NB4 (cell line): Measurements from ENCODE around the gene INO80C.

ENCODE experiments used
- DNase-seq: peaks from one replicate; pipeline ENCODE4 v3.0.0; 2010; ENCODE audit warnings: low read depth
- H3K4me3 ChIP-seq: one replicate; pipeline ENCODE4 v1.5.1; 2011; ENCODE audit warnings: mild to moderate bottlenecking, low read depth, low read length, moderate library complexity
- MYC ChIP-seq: IDR thresholded peaks from 2 replicates; pipeline ENCODE4 v1.6.1; 2011; ENCODE audit warnings: low read depth, low read length
- POLR2A ChIP-seq: IDR thresholded peaks from 2 replicates; pipeline ENCODE4 v1.6.1; 2011; ENCODE audit warnings: mild to moderate bottlenecking; ENCODE audit not compliant: insufficient read length; ENCODE audit errors: extremely low read depth
- TF ChIP-seq, protein P1 (sequence below): IDR thresholded peaks from one replicate; pipeline ENCODE4 v1.5.1; 2012; ENCODE audit warnings: low read depth, low read length
- TF ChIP-seq, protein P2 (sequence below): IDR thresholded peaks from 2 replicates; pipeline ENCODE4 v1.6.1; 2011; ENCODE audit warnings: low read depth, low read length

Gene INO80C

DNA sequence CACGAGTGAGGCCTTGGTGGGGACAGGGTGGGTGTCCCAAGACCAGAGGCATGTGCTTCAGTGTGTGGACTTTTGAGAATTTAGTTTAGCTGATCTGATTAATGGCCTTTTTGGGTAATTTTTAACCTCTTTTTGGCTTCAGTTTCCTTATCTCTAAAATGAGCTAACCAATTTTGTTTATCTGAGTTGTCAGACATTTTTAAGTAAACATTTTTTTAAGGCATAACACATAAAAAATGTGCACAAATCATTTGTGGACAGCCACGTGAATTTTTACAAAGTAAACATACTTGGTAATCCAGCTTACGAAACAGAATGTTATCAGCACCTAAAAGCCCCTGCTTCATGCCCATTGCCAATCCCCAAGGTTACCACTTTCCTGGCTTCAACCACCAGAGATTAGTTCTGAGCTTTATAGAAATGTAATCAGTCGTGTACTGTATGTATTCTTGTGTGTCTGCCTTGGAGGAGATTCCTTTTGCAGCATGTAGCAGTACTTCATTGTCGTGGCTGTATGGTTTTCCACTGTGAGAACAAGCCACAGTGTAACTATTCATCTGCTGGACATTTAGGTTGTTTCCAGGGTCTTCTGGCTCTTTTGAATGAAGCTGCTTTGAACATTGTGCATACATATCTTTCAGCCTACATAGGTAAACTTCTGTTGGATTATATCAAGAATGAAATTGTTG lies 8.4 kb upstream of the INO80C start:
- TF ChIP-seq MYC, result no peak
- TF ChIP-seq, protein P1, sequence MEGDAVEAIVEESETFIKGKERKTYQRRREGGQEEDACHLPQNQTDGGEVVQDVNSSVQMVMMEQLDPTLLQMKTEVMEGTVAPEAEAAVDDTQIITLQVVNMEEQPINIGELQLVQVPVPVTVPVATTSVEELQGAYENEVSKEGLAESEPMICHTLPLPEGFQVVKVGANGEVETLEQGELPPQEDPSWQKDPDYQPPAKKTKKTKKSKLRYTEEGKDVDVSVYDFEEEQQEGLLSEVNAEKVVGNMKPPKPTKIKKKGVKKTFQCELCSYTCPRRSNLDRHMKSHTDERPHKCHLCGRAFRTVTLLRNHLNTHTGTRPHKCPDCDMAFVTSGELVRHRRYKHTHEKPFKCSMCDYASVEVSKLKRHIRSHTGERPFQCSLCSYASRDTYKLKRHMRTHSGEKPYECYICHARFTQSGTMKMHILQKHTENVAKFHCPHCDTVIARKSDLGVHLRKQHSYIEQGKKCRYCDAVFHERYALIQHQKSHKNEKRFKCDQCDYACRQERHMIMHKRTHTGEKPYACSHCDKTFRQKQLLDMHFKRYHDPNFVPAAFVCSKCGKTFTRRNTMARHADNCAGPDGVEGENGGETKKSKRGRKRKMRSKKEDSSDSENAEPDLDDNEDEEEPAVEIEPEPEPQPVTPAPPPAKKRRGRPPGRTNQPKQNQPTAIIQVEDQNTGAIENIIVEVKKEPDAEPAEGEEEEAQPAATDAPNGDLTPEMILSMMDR, result no peak
- no peak for TF ChIP-seq POLR2A
- TF ChIP-seq, protein P2, sequence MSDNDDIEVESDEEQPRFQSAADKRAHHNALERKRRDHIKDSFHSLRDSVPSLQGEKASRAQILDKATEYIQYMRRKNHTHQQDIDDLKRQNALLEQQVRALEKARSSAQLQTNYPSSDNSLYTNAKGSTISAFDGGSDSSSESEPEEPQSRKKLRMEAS, result no peak

DNA sequence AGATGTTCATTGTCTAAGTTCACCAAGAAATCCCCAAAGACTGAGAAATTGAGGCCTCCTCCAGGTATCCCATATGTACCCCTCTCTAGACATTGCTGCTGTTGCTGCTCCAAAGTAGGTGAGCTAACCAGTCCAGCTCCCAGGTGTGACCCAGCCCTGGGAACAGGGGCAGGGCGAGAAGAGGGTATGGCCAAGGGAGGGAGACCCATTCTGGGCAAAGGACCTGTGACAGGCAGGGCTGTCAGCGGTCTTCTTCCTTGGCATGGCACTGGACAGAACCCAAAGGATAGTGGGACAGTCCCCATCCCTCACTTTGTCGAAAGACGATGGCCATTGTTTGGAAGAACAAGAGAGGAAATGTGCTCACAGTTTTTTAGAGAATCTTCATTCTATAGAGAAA lies 7.2 kb upstream of the INO80C start:
- no peak overlapping the region for H3K4me3 ChIP-seq
- no peak for DNase-seq
- TF ChIP-seq, protein P1, result no peak
- TF ChIP-seq, protein P2, result no peak
- TF ChIP-seq MYC (no peak), POLR2A (no peak)

More for the DNA sequence above, 8.4 kb upstream of the INO80C start:
- DNase-seq, result no peak
- no peak overlapping the region for H3K4me3 ChIP-seq

DNA sequence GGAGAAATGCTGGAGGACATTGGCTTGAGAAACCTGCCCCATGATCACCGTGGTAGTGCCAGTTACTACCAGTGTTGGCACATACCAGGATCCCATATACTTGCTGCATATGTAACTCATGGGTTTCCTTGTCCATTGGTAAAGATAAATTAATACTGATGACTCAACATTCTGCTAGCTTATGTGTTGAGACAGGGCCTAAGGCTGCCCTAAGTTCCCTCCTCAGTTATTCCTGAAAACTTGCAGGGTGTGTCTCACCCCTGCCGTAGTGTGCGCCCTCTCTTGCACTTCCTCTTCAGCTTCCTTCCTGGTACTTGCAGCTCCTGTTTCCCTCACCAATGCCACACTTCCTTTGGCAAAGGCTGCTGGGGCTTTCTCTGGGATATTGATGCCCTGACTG lies 4.3 kb upstream of the INO80C start:
- no peak for DNase-seq
- TF ChIP-seq, protein P2, result no peak
- no peak for TF ChIP-seq MYC
- no peak for TF ChIP-seq POLR2A
- TF ChIP-seq, protein P1, result no peak

DNA sequence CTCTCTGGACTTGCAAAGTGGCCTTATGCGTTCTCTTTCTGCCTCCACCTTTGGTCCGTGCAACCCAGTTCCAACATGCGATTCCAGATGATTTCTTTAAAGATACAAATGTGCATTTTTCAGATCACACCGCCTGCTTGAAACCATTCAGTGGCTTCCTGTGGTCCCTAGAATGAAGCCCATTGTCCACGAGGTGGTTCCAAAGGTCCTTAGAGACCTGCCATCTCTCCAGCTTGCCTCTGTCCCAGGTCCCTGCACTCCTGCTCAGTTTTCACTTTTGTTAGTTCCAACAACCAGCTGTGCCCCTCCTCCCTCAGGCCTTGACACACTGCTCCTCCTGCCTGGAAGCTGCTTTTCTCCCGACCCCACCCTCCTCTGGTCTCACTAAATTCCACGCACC lies 3.6 kb upstream of the INO80C start:
- DNase-seq, result no peak
- no peak overlapping the region for H3K4me3 ChIP-seq
- TF ChIP-seq MYC (no peak), POLR2A (no peak)
- TF ChIP-seq, protein P2, result no peak
- TF ChIP-seq, protein P1, result no peak

More for the DNA sequence above, 4.3 kb upstream of the INO80C start:
- no peak overlapping the region for H3K4me3 ChIP-seq

DNA sequence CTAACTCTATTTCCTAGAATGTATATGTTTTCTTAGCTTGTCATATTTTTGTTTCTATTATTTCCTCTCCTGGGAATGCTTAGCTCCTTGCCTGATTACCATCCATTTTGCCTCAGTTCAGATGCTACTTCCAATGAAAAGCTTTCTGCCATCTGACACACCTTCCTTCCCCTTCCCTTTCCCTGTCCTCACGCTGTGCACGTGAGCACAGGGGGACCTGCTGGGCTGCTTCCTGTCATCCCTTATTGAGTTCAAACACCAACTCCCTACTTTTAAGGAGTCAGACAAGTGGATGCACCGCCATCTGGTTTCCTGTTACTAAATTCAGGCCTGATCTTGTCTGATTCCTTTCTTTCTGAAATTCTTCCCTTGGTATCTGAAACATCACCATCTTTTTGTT lies 2.4 kb upstream of the INO80C start:
- DNase-seq, result no peak
- TF ChIP-seq, protein P2, result no peak
- no peak for TF ChIP-seq MYC
- TF ChIP-seq POLR2A, result no peak
- TF ChIP-seq, protein P1, result no peak

More for the DNA sequence above, 2.4 kb upstream of the INO80C start:
- no peak overlapping the region for H3K4me3 ChIP-seq
